HG03565 (cell line): ENCODE measurements around the gene CUX1.

Experiments used
- ATAC-seq: cut with Tn5 transposase; IDR thresholded peaks from one replicate; pipeline ENCODE4 v1.9.1; 2021; ENCODE audit warnings: mild to moderate bottlenecking, moderate library complexity; ENCODE audit not compliant: unreplicated experiment

Gene CUX1

DNA sequence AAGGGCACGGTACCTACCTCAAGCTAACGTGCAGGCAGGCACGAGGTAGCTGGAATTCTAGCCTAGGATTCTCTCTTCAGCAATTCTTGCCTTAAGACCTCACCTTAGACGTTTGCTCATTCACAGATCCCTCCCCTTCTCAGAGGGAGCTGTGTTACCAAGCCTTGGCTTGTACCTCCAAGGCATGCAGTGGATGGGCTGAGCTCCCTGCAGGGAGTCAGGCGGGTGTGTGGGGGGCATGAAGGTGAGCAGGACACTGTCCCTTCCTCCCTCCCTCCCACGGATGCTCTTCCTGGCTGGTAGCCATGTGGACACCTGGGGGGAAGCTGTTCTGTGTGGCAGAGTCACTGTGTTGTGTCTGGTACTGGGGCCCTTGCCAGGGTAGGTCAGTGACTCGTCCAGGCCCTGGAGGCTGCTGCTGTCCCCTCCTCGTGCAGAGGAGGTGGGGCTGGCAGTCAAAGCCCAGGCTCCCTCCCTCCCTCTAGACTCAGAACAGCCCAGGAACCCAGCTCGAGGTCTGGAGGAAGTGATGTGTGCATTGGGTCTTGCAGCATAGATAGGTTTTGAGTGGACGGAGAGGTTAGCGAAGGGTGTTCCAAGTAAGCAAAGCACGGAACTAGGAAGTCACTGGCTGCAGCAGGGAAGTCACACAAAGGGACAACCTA lies 247.1 kb downstream of the CUX1 start:
- ATAC-seq: no peak

DNA sequence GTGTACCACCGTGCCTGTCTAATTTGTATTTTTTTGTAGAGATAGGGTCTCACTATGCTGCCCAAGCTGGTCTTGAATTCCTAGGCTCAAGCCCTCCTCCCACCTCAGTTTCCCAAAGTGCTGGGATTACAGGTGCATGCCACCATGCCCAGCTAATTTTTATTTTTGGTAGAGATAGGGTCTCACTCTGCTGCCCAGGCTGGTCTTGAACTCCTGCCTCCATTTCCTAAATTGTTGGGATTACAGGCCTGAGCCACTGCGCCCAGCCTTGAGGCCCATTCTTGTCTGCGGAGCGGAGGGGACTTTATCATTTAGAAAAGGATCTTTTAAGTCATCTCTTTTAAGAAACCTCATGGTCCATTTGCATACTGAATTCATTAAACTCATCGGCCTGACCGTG lies 247.8 kb downstream of the CUX1 start:
- ATAC-seq: no peak

GRCh38 chr7:102066476-102066875 lies 249.1 kb downstream of the CUX1 start:
- no peak for ATAC-seq

DNA sequence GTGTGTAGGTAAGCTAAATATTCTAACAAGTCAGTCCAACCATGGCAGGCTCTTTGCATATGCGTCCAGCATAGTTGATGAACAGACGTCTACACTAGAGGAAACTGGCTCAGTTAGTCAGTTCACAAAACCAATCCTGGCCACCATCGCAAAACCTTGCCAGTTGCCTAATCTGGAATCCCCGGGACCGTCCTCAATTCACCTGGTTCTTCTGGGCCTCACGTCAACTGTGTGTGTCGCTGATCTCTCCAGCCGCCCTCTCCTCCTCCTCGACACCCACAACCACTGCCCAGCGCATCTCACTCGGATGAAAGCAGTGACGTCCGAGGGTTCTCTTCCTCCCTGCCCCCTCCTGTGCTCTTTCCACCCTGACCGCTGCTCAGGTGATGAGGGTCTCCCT lies 251.4 kb downstream of the CUX1 start:
- ATAC-seq: no peak

DNA sequence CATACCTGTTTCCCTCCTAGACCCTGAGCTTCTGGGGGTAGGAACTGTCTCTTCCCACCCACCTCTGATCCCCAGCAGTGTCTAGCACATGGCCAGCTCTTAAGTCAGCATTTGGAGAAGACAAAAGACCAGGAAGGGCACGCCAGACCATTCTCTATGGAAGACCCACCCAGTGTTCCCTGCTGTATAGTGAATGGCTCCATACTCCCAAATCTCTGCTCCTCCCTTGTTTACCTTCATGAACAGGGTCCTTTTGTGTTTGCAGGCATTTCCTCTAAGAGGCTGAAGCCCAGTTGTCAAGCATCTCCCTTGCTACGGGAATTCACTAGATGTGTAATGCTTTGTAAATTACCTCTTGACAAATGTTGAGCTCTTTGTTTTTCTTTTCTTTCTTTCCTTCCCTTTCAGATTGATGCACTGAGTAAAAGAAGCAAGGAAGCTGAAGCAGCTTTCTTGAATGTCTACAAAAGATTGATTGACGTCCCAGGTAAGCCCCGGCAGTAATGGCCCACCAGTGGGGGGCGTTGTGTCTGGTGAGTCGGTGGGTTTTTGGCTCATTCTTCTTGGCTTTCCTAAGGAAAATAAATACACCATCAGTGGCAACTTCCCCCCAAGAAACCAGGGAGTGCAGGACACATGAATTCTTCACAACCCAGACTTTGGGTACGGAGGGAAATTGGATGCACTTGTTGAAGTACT lies 252.7 kb downstream of the CUX1 start:
- ATAC-seq: no peak

GRCh38 chr7:102072003-102072402 lies 254.6 kb downstream of the CUX1 start:
- no peak for ATAC-seq

- ATAC-seq: no peak
Measured at GRCh38 chr7:102072636-102073209, 255.3 kb downstream of the CUX1 start.

DNA sequence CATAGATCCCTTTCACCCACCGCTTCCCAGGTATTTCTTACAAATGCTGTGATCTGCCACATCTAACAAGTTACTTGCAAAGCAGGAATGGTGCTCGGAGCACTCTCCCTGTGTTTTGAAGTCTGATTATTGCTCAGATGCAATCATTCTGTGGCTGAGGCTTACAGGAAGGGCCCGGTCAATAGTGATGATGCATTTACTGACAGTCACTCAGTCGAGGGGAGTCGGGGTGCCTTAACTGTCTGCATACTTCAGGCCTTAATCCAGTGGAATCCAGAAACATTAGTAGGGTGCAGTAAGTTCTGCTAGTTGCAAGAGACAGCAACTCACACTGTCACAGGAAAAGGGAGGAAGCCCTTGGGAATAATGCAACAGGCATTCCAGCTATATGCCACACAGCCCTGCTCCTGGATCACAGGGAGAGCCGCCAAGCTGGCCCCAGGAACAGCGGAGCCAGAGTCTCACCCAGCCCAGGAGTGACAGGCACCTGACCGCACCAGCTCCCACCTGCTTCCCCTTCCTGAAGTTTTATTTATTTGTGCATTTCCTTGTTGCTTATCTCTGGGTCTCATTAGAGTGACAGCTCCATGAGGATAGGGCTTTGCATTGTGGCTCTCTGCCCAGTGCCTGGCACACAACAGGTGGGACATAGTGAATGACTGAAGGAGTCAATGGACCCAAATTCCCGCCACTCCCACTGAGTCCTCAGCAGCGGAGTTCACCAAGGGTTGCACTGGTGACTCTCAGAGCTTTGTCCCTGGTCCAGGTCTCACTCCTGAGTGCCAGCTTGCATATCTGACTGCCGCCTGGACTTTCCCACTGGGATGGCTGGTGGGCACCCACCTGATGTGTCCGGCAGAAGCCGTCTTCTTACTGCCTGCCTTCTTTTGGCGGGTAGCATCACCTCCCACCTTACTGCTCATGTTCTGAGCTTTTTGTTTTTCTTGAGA lies 256.8 kb downstream of the CUX1 start:
- ATAC-seq: no peak

DNA sequence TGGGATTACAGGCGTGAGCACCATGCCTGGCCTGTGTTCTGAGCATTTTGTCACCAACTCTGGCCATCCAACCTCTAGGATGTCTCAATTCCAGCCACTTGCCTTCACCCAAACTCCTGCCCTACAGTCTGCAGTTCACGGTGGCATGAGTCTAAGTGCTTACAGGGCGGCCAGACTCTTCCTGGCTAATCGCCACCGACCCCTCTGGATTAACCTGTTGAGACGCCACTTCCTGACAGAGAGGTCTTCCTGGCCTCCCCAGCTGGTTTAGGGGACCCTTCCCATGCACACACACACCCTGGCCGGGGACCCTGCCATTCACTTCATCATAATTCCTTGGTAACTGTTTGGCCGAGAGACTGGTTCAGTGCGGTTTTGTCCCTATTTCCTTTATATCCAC lies 257.7 kb downstream of the CUX1 start:
- ATAC-seq: no peak

DNA sequence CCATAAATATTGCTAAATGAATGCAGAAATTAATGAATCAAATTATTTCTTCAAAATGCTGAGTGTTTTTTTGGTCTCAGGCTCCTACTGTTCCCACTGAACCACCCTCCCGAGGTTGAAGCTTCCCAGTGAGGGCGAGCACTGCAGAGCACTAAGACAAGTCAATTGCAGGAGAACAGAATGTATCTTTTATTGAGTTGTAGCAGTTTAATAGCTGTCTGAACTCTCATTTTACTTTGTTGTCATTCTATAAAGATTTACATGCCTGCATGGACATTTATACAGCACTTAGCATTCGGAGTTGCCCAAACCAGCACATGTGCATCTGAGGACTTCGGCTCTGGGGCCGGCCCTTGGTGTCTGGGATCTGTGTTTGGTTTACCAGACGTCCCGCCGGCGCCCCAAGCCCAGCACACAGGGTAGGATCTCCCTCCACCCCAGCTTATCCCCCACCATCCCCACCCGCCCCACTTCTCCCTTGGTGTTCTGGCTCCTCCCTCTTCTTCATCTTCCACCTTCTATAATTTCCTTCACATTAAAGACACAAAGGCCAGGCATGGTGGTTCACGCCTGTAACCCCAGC lies 258.2 kb downstream of the CUX1 start:
- no peak for ATAC-seq

- ATAC-seq: no peak
Measured at GRCh38 chr7:102077081-102077480, 259.7 kb downstream of the CUX1 start.

DNA sequence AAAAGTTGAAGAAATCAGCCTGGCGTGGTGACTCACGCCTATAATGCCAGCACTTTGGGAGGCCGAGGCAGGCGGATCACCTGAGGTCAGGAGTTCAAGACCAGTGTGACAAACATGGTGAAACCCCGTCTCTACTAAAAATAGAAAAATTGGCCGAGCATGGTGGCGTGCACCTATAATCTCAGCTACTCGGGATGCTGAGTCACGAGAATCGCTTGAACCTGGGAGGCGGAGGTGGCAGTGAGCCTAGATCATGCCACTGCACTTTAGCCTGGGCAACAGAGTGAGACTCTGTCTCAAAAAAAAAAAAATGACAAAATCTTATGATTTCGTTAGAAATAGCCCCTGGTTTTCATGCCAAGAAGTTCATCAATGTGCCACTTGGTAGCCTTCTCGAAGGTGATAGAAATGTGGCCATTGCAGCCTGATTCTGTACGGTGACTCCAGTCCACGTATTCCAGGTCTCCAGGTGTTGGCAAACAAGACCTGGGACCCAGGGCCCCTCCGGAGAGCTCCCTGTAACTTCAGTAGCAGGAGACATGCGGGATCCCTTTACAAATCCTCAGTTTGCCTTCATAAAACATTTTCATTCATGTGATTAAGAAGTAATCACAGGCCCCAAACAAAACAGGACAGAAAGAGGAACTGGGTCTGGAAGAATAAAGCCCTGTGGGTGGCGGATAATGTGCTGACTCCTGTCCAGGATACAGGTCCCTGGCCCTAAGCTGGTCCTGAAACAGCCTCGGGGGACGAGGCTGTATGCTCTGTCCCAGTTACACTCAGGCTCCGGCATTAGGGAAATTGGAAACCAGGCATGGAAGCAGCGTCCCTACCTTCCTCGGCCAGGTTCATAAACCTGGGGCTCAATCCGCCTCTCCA lies 262.0 kb downstream of the CUX1 start:
- no peak for ATAC-seq

- ATAC-seq: no peak
Measured at GRCh38 chr7:102080019-102080433, 262.6 kb downstream of the CUX1 start.

GRCh38 chr7:102080434-102081243 lies 263.2 kb downstream of the CUX1 start:
- ATAC-seq: no peak

GRCh38 chr7:102081244-102081627 lies 263.8 kb downstream of the CUX1 start:
- ATAC-seq: no peak

DNA sequence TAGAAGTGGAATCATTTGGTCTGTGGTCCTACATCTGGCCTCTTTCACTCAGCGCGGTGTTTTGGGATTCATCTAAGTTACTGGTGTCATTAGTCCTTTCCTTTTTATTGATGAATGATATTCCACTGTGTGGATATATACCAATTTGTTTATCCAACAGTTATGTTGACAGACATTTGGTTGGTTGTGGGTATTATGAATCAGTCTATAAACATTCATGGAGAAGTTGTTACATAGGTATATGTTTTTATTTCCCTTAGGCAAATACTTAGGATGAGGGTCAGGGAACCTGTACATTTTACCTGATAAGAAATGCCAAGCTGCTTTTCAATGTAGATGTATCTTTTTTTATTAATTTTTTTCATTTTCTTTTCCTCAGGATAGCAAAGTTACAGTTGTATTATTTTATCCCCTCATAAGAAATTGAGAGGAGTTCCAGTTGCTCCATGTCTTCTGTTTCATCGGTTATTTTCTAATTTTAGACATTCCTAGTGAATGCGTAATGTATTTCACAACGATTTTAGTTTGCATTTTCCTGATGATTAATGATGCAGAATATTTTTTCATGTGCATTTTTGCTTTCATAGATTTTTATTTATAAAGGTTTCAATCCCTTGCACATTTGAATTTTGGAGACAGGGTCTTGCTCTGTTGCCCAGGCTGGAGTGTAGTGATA lies 265.4 kb downstream of the CUX1 start:
- ATAC-seq: no peak

GRCh38 chr7:102085218-102085772 lies 267.9 kb downstream of the CUX1 start:
- no peak for ATAC-seq
